ENCODE measurements around the gene RNF217.

DNA sequence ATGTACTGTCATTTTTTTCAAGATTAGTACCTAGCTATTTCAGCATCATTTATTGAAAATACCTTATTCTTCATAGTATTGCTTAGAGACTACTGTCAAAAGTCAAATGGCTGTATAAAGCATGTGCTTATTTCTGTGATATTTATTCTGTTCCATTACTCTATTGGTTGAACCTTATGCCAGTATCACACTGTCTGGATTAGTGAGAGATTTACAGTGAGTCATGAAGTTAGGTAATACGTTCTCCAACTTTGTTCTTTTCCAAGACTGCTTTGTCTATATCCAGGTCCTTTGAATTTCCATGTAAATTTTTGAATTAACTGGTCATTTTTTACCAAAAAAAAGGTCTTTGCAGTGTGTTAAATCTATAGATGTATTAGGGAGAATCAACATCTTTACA is 18.6 kb upstream of the RNF217 start:
- TF ChIP-seq CAMTA2 (CRISPR knock-in tag; IDR thresholded peaks at IDR 0.05; ENCODE audit: borderline replicate concordance) (no peak), ZNF550 (CRISPR knock-in tag; IDR thresholded peaks at IDR 0.05; ENCODE audit: borderline replicate concordance) (no peak), ZNF331 (CRISPR knock-in tag; IDR thresholded peaks at IDR 0.05) (no peak), NFYB (CRISPR knock-in tag; IDR thresholded peaks at IDR 0.05) (no peak), FOXK2 (IDR thresholded peaks at IDR 0.05) (no peak), POLR2AphosphoS5 (IDR thresholded peaks at IDR 0.05; ENCODE audit: low read depth, low read length) (no peak), CREB1 (IDR thresholded peaks at IDR 0.05) (no peak), CREB1 (CRISPR knock-in tag; IDR thresholded peaks at IDR 0.05) (no peak), HNF4G (IDR thresholded peaks at IDR 0.05; ENCODE audit: borderline replicate concordance, low read depth, low read length) (no peak), HNF4G (CRISPR knock-in tag; IDR thresholded peaks at IDR 0.05; ENCODE audit: borderline replicate concordance, low read depth) (no peak), KLF9 (CRISPR knock-in tag; IDR thresholded peaks at IDR 0.05; ENCODE audit: low read depth) (no peak), HDAC6 (IDR thresholded peaks at IDR 0.05; ENCODE audit: low read depth, low read length) (no peak)
- TF ChIP-seq, protein P1, sequence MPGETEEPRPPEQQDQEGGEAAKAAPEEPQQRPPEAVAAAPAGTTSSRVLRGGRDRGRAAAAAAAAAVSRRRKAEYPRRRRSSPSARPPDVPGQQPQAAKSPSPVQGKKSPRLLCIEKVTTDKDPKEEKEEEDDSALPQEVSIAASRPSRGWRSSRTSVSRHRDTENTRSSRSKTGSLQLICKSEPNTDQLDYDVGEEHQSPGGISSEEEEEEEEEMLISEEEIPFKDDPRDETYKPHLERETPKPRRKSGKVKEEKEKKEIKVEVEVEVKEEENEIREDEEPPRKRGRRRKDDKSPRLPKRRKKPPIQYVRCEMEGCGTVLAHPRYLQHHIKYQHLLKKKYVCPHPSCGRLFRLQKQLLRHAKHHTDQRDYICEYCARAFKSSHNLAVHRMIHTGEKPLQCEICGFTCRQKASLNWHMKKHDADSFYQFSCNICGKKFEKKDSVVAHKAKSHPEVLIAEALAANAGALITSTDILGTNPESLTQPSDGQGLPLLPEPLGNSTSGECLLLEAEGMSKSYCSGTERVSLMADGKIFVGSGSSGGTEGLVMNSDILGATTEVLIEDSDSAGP (CRISPR knock-in tag; IDR thresholded peaks at IDR 0.05; ENCODE audit: borderline replicate concordance) = no peak
- TF ChIP-seq, protein P2, sequence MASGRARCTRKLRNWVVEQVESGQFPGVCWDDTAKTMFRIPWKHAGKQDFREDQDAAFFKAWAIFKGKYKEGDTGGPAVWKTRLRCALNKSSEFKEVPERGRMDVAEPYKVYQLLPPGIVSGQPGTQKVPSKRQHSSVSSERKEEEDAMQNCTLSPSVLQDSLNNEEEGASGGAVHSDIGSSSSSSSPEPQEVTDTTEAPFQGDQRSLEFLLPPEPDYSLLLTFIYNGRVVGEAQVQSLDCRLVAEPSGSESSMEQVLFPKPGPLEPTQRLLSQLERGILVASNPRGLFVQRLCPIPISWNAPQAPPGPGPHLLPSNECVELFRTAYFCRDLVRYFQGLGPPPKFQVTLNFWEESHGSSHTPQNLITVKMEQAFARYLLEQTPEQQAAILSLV (CRISPR knock-in tag; IDR thresholded peaks at IDR 0.05; ENCODE audit: borderline replicate concordance) = no peak

Measured in HepG2 (cell line).